IPS DF 19.7 (cell line): Measurements from ENCODE around the gene CDC40.
A peak's percentile ranks its signal among the peaks of the same experiment; 100 is the strongest.
"Not testable (repeated sequence)": the region's sequence is repeated elsewhere in the genome, so short reads cannot be mapped to it uniquely, and the experiment has no call there.

Experiments used
- DNase-seq: peaks from one replicate; pipeline ENCODE4 v3.0.0-alpha.2; 2013; ENCODE audit warnings: low read depth, low spot score

CDC40 gene

GRCh38 chr6:110201151-110201884, 21.1 kb downstream of the CDC40 start:
- no peak for DNase-seq

GRCh38 chr6:110207652-110208051, 27.4 kb downstream of the CDC40 start:
- DNase-seq = no peak

GRCh38 chr6:110211753-110212152, 31.5 kb downstream of the CDC40 start:
- no peak for DNase-seq

GRCh38 chr6:110214338-110214737, 34.1 kb downstream of the CDC40 start:
- DNase-seq = no peak

- no peak for DNase-seq
Observed at GRCh38 chr6:110216140-110216539, 35.9 kb downstream of the CDC40 start.

GRCh38 chr6:110217266-110217665, 37.0 kb downstream of the CDC40 start:
- peak; percentile 3 for DNase-seq

GRCh38 chr6:110221738-110222137, 41.5 kb downstream of the CDC40 start:
- DNase-seq = no peak

- DNase-seq = no peak
Observed at GRCh38 chr6:110226261-110226660, 46.0 kb downstream of the CDC40 start.

GRCh38 chr6:110232450-110232849, 52.2 kb downstream of the CDC40 start:
- no peak for DNase-seq

- DNase-seq = no peak
Observed at GRCh38 chr6:110233770-110234374, 53.6 kb downstream of the CDC40 start.

- not testable (repeated sequence) for DNase-seq
Observed at GRCh38 chr6:110236007-110236406, 55.8 kb downstream of the CDC40 start.

GRCh38 chr6:110239526-110240274, 59.5 kb downstream of the CDC40 start:
- DNase-seq = no peak

GRCh38 chr6:110244621-110245020, 64.4 kb downstream of the CDC40 start:
- DNase-seq = not testable (repeated sequence)

- no peak for DNase-seq
Observed at GRCh38 chr6:110246378-110246777, 66.2 kb downstream of the CDC40 start.

GRCh38 chr6:110246900-110247546, 66.8 kb downstream of the CDC40 start:
- no peak for DNase-seq

- no peak for DNase-seq
Observed at GRCh38 chr6:110250058-110250457, 69.8 kb downstream of the CDC40 start.

- no peak for DNase-seq
Observed at GRCh38 chr6:110250838-110251237, 70.6 kb downstream of the CDC40 start.

GRCh38 chr6:110255211-110255750, 75.1 kb downstream of the CDC40 start:
- no peak for DNase-seq

- no peak for DNase-seq
Observed at GRCh38 chr6:110256366-110256765, 76.1 kb downstream of the CDC40 start.

- no peak for DNase-seq
Observed at GRCh38 chr6:110265273-110265672, 85.0 kb downstream of the CDC40 start.

GRCh38 chr6:110266996-110267395, 86.8 kb downstream of the CDC40 start:
- no peak for DNase-seq

GRCh38 chr6:110269623-110270022, 89.4 kb downstream of the CDC40 start:
- DNase-seq = no peak
